ENCODE data around the gene AKAP5. TPM values are rescaled to one million over a fixed set of nuclear protein-coding genes. Genes with fewer than 3 reads are reported as not detected.

AKAP5 gene
- under 1 TPM; 0.04 to 0.87 (median 0.42) TPM for total RNA-seq

DNA sequence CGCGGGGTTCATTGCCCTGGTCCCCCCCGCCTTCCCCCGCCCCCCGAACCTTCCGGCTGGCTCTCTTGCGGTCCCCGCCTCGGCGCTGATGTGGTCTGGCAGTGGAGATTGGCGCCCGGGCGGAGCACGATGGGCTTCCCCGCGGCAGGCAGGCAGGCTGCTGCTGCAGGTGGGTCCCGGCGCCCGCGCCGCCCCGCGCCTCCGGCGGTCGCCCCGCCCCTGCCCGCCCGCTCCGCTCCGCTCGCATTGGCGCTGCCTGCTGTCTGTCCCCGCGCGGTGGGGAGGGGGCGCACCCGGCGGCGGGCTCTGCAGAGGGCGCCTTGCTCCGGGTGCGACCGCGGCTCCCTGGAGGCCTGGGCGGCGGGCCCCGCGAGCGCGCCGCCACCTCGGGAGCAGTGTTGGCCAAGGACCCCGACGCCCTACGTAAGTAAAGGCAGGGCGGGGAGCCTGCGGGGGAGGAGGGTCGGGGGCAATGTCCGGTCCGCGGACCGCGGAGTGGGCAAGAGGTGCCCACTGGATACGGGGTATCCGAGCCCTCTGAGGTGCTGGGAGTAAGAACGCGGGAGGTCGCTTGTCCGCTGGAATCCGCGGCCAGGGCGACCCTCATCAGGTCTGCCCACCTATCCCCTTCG lies at the start of gene AKAP5:
Gene AKAP5 (plus strand): TSS at position 309 of the 632 bp plus-strand sequence. CDS start 2,896 bp downstream, outside the sequence.
- TF ChIP-seq POLR2A (IDR thresholded peaks at IDR 0.05) (no peak), CTCF (IDR thresholded peaks at IDR 0.05 in 4 of 5, conservative IDR thresholded peaks at IDR 0.05 in 1 of 5) (no peak)
- H3K4me1 ChIP-seq: peaks cover 6 to 13% of the 10 kb centered on the region in 2 donors
- DNase-seq (peak in 1 of 2 donors; percentile 3), ATAC-seq (peak; percentile 52 to 65)
- no peaks in the 10 kb centered on the region for H3K36me3 ChIP-seq
- H3K27ac ChIP-seq: peak within 1 kb of the TSS in 3 of 4 donors; percentile 27 to 40 (median 35)
- intact Hi-C loops (cut with DNase I; ENCODE audit: low total_unique reads) (loop anchor here (2.0 kb wide), 1 partner anchor 45 kb away; no protein-coding TSS in a partner anchor), in situ Hi-C loops (cut with MboI; ENCODE audit: low sequenced_read_pairs in 4 of 4) (no loop called here)
- H3K9me3 ChIP-seq: no peaks in the 10 kb centered on the region
- no peaks in the 10 kb centered on the region for H3K27me3 ChIP-seq
- peak within 1 kb of the TSS; percentile 56 to 84 (median 76) for H3K4me3 ChIP-seq

DNA sequence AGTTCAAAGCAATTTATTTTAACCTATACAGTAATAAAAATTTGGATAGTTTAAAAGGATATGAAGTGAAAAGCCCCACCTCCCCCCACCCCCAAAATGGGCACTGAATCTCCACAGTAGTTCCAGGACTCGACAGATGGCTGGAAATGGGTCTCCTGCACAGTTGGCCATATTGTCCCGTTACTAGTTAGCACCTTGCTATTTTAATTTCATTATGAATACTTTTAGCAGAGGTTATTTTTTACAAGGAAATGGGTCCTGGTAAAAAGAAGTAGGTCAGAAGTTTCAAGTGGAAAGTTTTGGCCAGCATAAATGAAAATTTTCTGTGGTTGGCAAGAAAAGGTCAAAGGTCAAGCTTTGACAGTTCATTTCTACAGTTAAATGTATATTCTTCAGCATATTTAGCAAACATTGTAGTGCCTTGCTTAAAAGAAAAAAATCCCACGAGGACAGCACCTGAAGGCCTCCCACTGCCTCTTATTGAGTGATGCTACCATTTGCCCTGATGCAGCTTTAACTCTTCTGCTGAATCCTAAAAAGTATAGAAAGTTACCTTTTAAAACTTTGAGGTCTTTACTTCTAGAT lies 48.9 kb upstream of the AKAP5 start:
- H3K36me3 ChIP-seq: peaks cover 0 to 57% of the 10 kb centered on the region in 2 donors
- H3K4me1 ChIP-seq: peaks cover 0 to 4% of the 10 kb centered on the region in 2 donors
- no peak overlapping the region for H3K27ac ChIP-seq
- no peaks in the 10 kb centered on the region for H3K9me3 ChIP-seq
- intact Hi-C loops (cut with DNase I; ENCODE audit: low total_unique reads): no loop called here
- ATAC-seq (no peak), DNase-seq (no peak)
- TF ChIP-seq CTCF (IDR thresholded peaks at IDR 0.05 in 4 of 5, conservative IDR thresholded peaks at IDR 0.05 in 1 of 5): no peak
- no peak for TF ChIP-seq POLR2A (IDR thresholded peaks at IDR 0.05)
- no peaks in the 10 kb centered on the region for H3K27me3 ChIP-seq
- in situ Hi-C loops (cut with MboI; ENCODE audit: low sequenced_read_pairs in 4 of 4): no loop called here
- no peak overlapping the region for H3K4me3 ChIP-seq

DNA sequence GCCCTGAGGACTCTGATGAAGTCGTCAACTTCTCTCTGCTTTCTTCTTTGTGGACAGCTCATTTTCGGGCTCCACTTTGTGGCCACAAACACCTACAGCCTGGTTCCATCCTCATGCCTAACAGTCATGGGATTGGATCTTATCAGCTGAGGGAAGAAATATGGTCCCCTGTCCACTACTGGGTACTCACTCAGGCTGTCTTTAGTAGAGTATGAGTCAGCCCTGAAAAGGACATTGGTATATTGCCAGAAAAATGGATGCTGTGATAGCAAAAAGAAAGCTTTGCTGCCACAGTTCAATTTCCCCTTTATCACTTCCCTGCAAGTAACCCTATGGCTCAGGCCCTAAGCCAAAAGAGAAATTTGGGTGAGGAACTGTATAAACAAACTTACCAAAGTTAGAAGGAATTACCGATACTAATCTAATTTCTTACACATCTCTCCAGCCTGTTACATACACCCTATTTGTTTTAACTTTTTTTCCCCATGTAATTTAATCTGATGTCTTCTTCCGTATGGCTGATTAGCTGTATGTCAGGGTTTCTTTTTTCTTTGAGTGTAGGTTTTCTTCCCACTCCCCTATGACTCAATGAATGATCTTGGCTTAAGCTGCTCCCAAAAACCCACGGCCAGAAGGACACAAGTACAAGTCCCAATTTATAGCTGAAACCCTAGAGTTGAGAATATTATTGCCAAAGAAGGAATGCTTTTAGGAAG lies 48.1 kb upstream of the AKAP5 start:
- intact Hi-C loops (cut with DNase I; ENCODE audit: low total_unique reads) (no loop called here), in situ Hi-C loops (cut with MboI; ENCODE audit: low sequenced_read_pairs in 4 of 4) (no loop called here)
- H3K4me3 ChIP-seq: no peak overlapping the region
- H3K27ac ChIP-seq: no peak overlapping the region
- H3K9me3 ChIP-seq: no peaks in the 10 kb centered on the region
- ATAC-seq (no peak), DNase-seq (no peak)
- peaks cover 0 to 56% of the 10 kb centered on the region in 2 donors for H3K36me3 ChIP-seq
- H3K4me1 ChIP-seq: peaks cover 0 to 4% of the 10 kb centered on the region in 2 donors
- no peak for TF ChIP-seq CTCF (IDR thresholded peaks at IDR 0.05 in 4 of 5, conservative IDR thresholded peaks at IDR 0.05 in 1 of 5)
- no peak for TF ChIP-seq POLR2A (IDR thresholded peaks at IDR 0.05)
- H3K27me3 ChIP-seq: no peaks in the 10 kb centered on the region

- no peak for TF ChIP-seq POLR2A (IDR thresholded peaks at IDR 0.05)
- no peak for TF ChIP-seq CTCF (IDR thresholded peaks at IDR 0.05 in 4 of 5, conservative IDR thresholded peaks at IDR 0.05 in 1 of 5)
- Histone ChIP-seq H3K36me3 (peaks cover 0 to 51% of the 10 kb centered on the region in 2 donors), H3K9me3 (no peaks in the 10 kb centered on the region), H3K4me1 (peaks cover 0 to 4% of the 10 kb centered on the region in 2 donors), H3K27ac (no peak overlapping the region), H3K4me3 (no peak overlapping the region), H3K27me3 (no peaks in the 10 kb centered on the region)
- DNase-seq (no peak), ATAC-seq (no peak)
- intact Hi-C loops (cut with DNase I; ENCODE audit: low total_unique reads) (no loop called here), in situ Hi-C loops (cut with MboI; ENCODE audit: low sequenced_read_pairs in 4 of 4) (no loop called here)
Measured at GRCh38 chr14:64417771-64418125, 47.6 kb upstream of the AKAP5 start.
